SIG-M5 treated with dmso at 0.1 percent for 504 hours (cell line): ENCODE data around the gene C1GALT1.
A peak's percentile ranks its signal among the peaks of the same experiment; 100 is the strongest.
"Not testable (repeated sequence)": the region's sequence is repeated elsewhere in the genome, so short reads cannot be mapped to it uniquely, and the experiment has no call there.

ENCODE experiments used
- DNase-seq: peaks from one replicate; lab custom pipeline; 2025; ENCODE audit not compliant: unreplicated experiment; lab: John Stamatoyannopoulos, UW

The C1GALT1 gene

GRCh38 chr7:7231865-7232264 is 49.5 kb downstream of the C1GALT1 start:
- DNase-seq: no peak

DNA sequence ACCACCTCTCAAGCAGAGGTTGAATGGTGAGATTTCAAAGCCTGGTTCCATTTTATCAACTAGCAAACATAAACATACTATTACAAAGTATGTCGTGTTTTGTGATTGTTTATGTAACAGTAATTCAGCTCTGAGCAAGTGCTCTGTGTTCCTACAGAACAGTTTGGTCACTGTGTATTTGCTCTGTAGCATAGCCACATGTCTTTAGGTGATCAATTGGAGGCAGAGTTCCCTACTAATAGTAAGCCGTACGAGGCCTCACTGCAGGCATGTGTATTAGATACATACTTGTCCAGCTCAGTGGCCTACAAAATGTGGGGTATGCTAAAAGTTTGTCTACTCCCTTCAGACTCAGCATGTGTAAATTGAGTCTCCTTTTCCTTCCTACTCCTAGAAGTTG is 53.0 kb downstream of the C1GALT1 start:
- DNase-seq: no peak

DNA sequence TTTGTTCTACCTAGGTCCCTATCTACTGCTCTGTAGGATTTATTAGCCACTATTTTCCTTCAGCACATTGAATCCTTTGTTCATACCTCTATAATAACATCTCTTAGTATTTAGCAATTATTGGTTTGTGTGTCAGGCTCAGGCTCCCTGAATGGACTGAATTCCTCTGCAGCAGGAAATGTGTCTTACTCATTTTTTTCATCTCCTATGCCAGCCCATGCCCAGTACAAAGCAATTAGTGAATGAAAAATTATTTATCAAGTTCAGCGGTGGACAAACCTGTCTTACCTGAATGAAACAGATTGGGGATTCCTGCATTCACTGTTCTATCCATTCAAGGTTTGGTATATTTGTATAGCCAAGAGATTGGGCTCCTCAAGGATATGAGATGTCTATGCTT is 53.7 kb downstream of the C1GALT1 start:
- DNase-seq: peak; percentile 6

DNA sequence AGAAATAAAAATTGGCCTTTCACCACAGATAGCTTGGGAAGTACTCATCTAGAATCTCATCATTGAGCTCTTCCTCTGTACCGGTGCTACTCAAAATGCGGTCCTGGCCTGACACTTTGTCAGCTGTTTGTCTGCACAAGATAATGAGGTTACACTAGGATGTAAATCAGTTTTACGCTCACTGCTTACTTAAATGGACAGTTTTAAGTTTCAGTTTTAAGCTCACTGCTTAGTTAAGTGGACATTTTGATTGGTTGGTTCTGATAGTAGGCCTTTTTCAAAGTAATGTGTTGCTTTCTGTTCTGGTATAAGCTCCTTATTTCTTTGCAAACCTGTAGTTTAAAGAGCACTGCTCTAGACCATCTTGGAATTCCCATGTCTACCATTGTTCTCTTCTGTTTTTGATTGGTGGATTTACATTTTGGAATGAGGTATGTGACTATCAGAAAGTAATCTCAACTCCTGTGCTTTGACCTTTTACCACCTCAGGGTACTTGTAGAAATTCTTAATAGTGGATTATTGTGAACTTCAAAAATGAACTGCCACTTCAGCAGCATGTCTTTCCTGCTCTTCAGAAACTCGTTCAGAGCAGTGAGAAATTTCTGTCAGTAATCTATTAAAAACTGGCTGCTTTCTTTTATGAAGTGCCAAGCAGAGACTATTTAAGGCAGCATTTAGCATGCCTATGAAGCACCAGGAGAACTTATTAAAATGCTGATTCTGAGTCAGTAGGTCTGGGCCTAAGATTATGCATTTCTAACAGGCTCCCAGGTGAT is 55.0 kb downstream of the C1GALT1 start:
- DNase-seq: no peak

DNA sequence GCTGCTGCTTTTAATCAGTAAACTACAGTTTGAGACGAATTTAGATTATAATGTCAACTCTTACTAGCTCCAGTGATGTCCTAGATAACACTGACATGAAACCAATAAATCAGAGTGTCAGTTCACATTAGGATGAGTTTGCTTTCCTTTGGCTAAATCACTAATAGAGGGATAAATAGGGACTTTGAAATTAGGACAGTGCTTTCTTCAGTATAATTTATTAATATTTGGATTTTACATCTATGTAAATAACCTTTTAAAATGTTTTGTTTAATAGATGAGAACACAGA is 55.6 kb downstream of the C1GALT1 start:
- no peak for DNase-seq

- no peak for DNase-seq
Observed at GRCh38 chr7:7239346-7239745, 57.0 kb downstream of the C1GALT1 start.

- DNase-seq: peak; percentile 4
Observed at GRCh38 chr7:7242899-7243298, 60.6 kb downstream of the C1GALT1 start.

DNA sequence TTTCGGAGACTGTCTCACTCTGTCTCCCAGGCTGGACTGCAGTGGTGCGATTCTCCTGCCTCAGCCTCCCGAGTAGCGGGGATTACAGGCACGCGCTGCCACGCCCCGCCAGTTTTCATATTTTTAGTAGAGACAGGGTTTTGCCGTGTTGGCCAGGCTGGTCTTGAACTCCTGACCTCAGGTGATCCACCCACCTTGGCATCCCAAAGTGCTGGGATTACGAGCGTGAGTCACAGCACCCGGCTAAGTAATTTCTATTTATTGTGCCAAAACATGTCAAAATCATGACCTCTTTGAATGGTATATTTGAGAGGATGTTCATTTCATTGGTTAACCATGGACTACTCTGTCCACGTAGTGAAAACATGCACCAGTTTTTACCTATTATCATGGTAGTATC is 62.9 kb downstream of the C1GALT1 start:
- not testable (repeated sequence) for DNase-seq

DNA sequence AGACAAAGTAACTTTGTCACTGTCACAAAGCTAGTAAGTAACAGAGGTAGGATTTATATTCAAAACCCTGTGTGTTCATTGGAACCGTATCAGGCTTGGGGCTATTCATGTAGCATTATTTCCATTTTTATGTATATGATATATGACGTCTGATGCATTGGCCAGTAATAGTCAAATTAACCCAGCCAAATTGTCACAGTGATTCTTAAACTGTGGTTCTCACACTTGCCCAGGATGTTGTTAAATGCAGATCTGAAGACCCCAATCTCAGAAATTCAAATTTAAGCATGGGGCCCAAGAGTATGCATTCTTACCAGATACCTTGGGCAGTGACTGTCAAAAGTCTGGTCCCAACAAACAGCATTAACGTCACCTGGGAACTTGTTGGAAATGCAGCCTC is 63.9 kb downstream of the C1GALT1 start:
- DNase-seq: no peak

DNA sequence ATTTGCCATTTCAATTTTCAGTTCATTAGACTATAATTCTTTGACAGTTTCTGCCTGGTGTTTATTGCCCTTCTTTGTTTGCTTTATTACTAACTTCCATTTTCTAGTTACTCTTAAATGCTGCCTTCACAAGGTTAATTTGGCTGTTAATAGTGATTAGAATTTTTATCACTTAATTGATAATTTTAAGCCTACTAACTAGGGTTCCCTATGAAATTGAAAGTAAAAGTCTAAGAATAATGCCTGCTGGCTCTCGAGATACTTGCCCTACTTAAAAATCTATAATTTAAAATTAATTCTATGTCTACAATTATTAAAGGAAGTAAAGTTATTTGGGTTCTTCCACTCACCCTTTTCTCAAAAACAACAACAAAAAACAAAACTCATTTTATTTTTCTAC is 65.3 kb downstream of the C1GALT1 start:
- DNase-seq: no peak

DNA sequence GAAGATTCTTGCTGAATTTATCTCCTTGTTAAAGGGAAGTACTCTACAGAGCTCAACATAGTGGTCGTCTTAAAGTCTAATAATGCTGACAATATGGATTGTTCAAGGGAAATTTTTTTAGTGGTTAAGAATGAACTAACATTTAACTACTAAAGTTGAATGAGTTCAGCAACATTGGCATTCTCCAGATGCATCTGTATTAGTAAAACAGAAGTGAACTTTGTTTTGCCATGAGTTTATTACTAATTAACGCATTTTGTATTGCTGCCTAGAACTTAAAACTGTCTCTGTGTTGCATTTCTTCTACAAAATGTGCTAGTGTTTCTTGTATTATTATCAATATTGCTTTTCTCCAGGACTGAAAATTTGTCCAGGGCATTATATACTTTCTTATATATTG is 67.5 kb downstream of the C1GALT1 start:
- DNase-seq: no peak

GRCh38 chr7:7251742-7252141 is 69.4 kb downstream of the C1GALT1 start:
- peak; percentile 92 for DNase-seq

- DNase-seq: no peak
Observed at GRCh38 chr7:7254319-7254718, 72.0 kb downstream of the C1GALT1 start.

DNA sequence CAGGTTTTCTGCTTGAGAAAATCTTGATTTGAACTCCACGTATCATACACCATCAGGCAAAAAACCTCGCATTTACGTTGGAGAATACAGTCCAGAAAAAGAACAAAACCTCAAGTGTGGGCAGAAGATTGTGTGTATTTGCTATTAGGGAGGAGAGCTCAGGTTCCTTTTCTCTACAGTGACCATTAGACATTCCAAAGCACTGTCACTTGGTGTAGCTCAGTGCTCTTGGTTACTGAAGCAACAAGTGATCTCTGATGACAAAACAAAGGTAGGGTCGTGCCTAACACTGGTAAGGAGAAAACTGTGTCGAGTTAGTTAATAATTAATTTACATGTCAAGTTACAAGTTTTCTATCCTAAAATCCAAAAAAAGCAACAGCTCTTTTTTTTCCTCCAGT is 72.6 kb downstream of the C1GALT1 start:
- no peak for DNase-seq

GRCh38 chr7:7256731-7257274 is 74.5 kb downstream of the C1GALT1 start:
- DNase-seq: no peak

- peak; percentile 55 for DNase-seq
Observed at GRCh38 chr7:7257899-7258692, 75.8 kb downstream of the C1GALT1 start.

DNA sequence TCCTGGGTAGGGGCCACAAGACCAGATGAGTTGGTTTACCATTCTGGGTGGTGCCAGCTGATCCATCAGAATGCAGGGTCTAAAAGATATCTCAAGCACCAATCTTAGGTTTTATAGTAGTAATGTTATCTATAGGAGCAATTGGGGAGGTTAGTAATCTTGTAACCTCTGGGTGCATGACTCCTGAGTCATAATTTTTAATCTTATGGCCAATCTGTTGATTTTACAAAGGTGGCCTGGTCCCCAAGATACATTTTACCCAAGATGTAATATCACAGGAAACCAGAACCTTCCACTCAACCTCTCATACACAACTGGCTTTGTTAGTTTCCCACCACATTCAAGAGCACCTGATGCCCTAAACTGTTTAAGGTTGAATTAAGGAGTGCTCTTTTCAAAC is 79.5 kb downstream of the C1GALT1 start:
- DNase-seq: no peak

GRCh38 chr7:7263297-7264230 is 81.2 kb downstream of the C1GALT1 start:
- no peak for DNase-seq

GRCh38 chr7:7264306-7265040 is 82.1 kb downstream of the C1GALT1 start:
- no peak for DNase-seq
